Epithelial cell of esophagus (primary cell): Measurements from ENCODE around the gene KCNQ1OT1.

ENCODE experiments used
- DNase-seq: peaks from one replicate; pipeline ENCODE4 v3.0.0; 2010; ENCODE audit warnings: low read depth
- H3K4me3 ChIP-seq: 2 replicates; pipeline ENCODE4 v1.5.1; 2011; ENCODE audit warnings: mild to moderate bottlenecking, low read length, control low read depth
- TF ChIP-seq, protein P1 (sequence below): IDR thresholded peaks from 2 replicates; pipeline ENCODE4 v1.5.1; 2011; ENCODE audit warnings: low read depth, mild to moderate bottlenecking, low read length, control low read depth, inconsistent platforms; ENCODE audit not compliant: insufficient read depth; ENCODE audit errors: missing control alignments

The KCNQ1OT1 gene

DNA sequence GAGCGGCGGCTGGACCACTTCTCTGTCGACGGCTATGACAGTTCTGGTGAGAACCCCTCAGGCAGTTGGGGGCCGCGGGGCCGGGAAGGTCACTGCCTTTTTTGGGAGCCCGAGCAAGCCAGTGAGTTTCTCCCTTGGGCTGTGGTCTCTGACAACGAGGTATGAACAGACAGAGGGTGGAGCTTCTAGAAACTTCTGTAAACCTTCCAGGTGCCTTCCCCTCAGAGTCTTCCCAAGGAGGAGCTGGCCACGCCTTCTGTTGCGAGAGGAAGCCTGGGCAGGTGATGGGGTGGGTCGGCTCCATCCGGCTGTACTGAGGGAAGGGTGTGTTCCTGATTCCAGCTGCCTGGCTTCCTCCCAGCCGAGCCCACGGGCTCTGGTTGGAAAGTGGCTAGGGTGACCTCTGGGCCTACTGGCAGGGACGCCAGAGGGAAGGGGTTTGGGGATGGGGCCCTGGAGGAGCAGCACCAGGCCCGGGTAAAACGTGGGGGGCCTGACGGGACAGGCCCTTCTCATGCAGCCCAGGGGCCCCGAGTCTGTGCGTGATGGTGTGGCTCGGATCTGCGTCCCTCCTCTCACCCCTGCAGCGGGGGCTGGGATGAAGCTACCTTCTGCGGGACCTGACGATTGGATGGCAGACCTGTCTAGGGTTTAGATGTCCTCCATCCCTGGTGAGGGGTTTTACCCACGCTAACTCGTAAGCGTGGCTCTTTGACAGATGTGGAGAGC lies 110.8 kb downstream of the KCNQ1OT1 start:
- DNase-seq, result no peak
- no peak overlapping the region for H3K4me3 ChIP-seq
- TF ChIP-seq, protein P1, sequence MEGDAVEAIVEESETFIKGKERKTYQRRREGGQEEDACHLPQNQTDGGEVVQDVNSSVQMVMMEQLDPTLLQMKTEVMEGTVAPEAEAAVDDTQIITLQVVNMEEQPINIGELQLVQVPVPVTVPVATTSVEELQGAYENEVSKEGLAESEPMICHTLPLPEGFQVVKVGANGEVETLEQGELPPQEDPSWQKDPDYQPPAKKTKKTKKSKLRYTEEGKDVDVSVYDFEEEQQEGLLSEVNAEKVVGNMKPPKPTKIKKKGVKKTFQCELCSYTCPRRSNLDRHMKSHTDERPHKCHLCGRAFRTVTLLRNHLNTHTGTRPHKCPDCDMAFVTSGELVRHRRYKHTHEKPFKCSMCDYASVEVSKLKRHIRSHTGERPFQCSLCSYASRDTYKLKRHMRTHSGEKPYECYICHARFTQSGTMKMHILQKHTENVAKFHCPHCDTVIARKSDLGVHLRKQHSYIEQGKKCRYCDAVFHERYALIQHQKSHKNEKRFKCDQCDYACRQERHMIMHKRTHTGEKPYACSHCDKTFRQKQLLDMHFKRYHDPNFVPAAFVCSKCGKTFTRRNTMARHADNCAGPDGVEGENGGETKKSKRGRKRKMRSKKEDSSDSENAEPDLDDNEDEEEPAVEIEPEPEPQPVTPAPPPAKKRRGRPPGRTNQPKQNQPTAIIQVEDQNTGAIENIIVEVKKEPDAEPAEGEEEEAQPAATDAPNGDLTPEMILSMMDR, result no peak

DNA sequence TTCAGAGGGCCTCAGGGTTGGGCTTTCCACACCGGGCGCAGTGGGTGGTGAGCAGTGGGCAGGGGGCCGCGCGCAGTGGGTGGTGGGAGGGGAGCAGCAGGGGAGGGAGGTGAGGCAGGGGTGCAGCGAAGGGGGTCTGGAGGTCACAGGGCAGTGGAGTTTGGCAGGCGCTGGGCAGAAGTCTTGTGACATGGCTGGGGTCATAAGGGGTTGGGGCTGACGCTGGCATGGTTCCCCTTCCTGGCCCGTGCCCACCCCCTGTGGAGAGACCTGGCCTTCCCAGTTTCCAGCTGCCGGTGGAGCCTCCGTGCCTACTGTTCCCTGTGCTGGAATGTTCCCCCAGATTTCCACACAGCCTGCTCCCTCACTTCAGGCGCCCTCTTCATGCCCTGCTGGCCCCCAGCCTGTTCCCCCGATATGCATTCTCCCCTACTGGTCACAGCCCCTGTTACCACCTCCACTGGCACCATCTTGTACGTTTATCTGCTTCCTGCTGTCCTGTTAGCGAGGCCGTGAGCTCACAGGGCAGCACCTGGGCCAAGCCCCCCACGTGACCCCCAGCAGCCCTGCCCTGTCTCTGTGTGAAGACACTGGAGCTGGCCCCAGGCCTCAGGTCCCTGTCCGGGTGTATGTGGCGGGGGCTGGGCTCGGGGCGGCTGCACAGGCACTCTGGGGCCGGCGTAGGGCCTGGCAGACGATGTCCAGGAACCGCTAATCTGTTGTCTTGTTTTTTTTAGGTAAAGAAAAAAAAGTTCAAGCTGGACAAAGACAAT lies 111.6 kb downstream of the KCNQ1OT1 start:
- TF ChIP-seq, protein P1, result no peak
- no peak for DNase-seq
- no peak overlapping the region for H3K4me3 ChIP-seq

DNA sequence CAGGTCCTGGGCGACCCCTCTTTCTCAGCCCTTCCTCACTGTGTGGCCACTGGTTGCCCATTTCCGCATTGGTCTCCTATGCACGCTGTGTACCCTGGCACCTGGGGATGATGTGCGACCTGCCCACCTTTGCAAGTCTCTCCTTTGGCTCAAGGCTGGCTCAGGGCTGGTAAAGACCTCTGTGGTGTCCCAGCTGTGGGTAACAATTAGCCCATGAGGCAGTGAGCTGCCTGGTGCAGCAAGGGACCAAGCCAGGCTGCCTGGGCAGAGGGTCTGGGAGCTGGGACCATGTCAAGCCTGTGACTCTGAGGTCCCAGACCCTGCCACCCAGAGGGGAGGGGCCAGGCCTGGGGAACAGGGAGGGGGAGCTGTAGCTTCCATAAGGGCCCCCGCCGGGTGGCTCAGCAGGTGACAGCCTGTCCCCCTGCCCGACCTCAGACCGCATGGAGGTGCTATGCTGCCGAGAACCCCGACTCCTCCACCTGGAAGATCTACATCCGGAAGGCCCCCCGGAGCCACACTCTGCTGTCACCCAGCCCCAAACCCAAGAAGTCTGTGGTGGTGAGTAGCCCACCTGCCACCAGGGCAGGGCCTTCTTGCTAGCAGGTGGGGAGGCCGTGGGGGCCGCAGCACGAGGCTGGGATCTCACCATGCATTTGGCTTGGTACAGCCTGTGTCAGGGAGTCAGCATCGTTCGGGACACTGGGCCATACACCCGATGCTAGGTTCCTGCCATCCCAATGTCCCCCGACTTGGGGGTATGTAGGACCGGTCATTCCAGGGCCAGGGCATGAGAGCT lies 112.5 kb downstream of the KCNQ1OT1 start:
- H3K4me3 ChIP-seq, result no peak overlapping the region
- no peak for DNase-seq

GRCh38 chr11:2586793-2587131 lies 113.0 kb downstream of the KCNQ1OT1 start:
- DNase-seq, result no peak
- no peak overlapping the region for H3K4me3 ChIP-seq
- TF ChIP-seq, protein P1, result no peak

More for the DNA sequence above, 112.5 kb downstream of the KCNQ1OT1 start:
- TF ChIP-seq, protein P1, result no peak

DNA sequence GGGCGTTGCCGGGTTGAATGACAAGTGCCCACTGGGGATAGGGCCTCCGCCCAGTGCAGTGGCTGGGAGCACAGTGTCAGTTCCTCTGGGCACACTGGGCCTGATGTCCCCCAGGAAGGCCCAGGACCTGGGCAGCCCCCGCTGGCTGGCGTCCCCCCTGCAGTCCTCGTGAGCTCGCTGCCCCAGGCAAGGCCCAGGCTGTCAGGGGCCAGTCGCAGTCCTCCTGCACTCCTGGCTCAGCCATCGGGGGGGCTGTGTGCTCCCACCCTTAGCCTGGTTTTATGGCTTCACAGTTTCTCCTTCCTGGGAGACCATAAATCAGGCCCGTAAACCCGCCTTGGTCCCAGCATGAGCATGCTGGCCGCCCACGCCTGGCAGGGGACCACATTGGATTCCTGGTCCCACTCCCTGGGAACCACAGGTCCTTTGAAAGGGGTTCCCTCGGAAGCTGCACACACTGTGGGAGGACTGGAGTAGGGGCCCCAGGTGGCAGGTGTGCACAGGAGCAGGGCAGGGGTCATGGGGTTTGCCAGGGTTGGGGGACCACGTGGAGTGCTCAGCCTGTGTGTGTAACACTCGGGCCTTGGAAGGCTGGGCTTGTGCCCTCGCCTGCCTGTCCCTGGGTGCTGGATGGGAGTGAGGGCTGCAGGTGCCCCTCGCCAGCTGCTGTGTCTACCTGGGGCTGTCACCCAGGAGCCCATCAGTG lies 113.6 kb downstream of the KCNQ1OT1 start:
- DNase-seq, result no peak
- TF ChIP-seq, protein P1, result no peak
- H3K4me3 ChIP-seq, result no peak overlapping the region

GRCh38 chr11:2585566-2586086 lies 114.2 kb downstream of the KCNQ1OT1 start:
- TF ChIP-seq, protein P1, result no peak
- DNase-seq, result no peak

More at GRCh38 chr11:2585566-2586086, 114.2 kb downstream of the KCNQ1OT1 start:
- no peak overlapping the region for H3K4me3 ChIP-seq
